IPS DF 4.7 (cell line): ENCODE data around the gene SAE1.

Experiments
- DNase-seq: peaks from one replicate; pipeline ENCODE4 v3.0.0-alpha.2; 2013; ENCODE audit warnings: low spot score; ENCODE audit errors: extremely low read depth

SAE1 gene

DNA sequence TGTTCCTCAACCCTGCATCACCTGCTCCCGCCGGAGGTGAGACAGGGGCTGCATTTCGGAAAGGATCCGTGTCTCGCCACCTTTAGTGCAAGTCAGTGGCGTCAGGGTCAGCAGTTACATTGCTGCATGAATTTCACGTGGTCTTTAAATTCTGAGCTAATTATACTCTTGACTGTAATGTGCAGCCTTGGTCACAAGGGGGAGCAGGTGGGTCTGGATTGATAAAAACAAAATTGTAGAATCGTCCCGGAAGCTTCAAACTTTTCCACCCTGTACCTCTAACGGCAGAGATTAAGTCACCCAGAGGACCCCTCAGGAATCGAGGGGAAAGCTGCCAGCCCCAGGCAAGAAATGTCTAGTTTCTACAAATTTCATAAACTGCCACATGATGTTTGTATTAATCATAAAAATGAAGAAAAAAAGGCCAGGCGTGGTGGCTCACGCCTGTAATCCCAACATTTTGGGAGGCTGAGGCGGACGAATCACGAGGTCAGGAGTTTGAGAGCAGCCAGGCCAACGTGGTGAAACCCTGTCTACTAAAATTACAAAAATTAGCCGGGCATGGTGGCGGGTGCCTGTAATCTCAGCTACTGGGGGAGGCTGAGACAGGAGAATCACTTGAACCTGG, 80.2 kb downstream of the SAE1 start:
- DNase-seq, result no peak

DNA sequence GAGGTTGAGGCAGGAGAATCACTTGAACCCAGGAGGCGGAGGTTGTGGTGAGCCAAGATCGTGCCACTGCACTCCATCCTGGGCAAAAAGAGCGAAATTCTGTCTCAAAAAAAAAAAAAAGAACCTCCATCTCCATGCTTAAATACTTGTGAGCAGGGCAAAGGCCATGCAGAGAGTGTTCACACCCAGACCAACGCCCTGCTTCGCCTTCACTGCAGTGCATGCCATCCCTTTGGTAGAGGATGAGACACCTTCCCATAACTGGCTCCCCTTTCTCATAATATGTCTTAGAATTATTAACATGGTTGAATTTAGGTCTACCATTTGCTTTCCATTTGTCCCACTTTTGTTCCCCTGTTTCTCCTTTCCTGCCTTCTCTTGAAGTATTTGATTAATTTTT, 84.9 kb downstream of the SAE1 start:
- DNase-seq, result no peak

DNA sequence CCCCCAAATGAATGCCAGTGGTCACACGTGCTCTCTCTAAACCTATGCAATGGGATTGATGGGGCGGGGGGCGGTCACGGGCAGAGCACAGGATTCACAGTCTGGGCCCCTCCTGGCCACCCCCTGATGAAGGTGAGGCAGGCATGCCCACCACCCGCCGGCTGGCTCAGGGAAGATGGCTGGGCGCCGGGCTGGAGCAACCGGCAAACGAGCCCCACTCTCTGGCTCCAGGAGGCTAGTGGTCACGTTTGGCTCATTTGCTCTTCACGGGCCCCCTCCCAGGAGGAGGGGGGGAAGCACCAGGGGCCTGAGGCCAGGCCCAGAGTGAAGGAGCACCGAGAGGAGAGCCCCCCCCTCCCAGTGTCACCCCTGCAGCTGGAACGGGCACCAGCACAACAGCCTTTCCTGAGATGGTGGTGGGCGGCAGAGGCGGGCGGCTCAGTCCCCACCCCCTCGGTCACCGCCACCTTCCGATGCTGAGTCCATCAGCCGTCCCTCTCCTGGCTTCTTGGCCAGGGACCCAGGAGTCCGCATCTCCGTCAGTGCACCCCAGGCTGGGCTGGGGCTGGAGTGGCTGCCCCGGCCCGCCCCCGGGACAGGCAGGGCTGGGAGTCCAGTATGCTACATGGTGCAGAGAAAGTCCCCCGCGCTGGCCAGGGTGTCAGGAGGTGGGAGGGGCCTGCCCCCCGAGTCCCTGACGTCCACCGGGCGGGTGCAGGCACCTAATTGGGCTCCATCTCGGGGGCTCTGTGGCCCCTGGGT, 90.6 kb downstream of the SAE1 start:
- no peak for DNase-seq

DNA sequence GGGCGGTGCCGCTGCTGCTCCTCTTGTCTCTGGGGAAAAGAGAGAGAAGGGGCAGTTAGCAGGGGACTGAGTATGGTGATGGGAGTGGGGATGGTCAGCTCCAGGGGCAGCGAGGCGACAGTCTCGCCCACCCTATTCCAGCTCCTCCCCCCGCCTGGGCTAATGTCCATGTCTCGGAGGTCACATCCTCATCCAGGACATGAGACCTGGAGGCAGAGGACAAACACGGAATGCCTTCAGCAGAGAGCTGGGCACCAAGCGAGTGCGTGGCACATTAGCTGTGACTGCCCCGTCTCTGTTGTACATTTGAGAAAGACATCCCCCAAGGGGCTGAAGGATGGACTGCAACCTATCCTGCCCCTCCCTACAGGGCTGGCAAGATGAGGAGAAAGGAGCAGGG, 91.3 kb downstream of the SAE1 start:
- DNase-seq, result no peak

DNA sequence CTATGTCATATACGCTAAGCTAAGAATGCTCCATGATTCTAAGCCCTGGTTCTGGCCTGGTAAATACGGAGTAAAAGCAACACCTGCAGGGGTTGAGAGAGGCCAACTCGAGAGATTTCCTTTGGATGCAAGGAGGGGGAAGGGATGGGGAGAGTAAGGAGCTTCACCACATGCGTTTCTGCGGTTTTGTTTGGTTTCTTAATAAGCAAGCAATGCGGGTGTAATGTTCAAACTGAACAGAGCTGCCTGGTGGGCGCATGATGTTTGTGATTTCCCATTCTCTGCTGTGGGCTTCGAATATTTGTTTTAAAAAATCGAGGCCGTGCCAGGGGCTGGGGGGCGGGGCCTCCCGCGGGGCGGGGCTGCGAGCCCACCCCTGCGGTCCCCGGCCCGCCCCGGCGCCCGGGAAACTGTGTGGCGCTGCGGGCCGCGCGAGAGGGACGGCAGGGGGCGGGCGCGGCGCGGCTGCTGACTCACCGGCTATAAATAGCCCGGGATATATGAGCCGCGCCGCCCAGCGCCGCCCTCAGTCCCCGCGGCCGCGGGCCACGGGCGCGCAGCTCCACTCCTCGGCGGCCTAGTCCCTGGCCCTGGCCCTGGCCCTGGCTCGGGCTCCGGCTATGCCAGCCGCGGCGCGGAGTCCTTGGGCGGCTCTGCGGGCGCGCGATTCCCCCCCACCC, 95.3 kb downstream of the SAE1 start:
- no peak for DNase-seq

DNA sequence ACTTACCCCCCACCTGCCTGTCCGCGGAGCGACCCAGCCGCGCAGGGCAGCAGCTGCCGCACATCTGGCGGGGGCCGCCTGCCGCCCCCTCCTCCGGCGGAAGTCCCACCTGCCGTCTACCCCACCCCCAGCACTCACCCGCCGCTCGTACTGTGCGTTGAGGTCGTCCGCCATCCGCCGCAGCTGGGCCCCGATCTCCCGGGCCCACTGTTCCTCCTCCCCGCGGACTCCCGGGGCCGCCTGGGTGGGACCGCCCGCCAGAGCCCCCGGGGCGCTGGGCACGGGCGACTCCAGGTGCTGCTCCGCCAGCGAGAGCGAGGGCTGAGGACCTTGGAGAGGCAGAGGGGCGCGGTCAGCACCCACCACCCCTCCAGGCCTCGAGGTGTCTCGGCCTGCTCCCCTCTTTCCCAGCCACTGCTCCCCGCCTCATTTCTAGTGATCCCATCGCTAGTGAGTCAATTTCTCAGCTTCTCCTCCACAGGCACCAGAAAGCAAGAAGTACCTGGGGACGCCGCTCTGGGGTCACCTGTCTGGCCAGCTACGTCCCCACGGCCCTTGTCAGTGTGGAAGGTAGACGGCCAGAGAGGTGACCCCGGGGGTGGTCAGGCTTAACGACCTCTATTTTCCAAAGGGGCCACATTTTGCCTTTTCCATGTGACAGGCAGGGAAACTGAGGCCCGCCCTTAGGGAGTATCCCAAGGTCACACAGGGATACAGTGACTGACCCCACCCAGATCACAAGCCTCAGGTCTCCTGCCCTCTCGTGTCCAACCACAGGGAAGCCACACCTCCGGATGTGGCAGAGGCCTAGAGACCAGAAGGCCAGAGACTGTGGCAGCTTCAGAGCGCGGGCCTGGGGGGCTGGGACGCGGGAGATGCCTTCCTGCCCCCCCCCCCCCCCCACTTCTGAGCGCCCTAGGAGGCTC, 96.1 kb downstream of the SAE1 start:
- DNase-seq, result no peak

DNA sequence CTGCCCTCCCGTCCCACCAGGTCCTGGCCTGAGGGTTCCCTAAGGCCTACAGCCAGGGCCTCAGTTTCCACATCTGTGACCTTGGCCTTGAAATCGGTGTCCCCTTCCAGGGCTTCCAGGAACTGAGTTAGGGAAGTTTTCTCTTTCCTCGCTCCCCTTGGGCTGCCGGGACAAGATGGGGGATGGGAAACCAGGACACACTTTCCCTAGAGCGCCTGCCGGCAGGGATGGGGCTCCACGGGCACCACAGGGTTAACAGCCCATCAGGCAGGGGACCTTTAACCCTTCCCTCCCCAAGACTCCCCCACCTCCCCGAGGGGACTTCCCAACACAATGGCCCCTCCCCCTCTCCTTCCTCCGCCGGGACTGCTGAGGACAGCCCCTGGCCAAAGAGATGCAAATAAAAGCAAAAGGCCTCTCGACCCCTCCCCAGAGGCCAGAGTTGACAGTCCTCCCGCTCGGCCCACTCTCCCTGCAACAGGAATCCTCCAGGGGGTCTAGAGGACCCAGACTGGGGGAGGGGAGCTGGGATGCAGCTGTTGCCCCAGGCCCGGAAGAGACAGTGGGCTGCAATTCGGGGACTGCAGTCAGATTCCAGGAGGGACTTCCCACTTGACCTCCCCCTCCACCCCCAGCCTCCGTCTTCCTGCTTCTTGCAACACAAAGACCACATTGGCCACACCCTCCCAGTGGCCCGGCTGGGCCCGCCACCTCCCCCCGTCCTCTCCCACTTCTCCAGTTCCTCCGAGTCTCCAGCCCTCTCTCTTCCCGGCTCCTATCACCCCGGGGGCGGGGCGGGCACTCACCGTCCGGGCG, 96.9 kb downstream of the SAE1 start:
- peak; percentile 92 for DNase-seq

DNA sequence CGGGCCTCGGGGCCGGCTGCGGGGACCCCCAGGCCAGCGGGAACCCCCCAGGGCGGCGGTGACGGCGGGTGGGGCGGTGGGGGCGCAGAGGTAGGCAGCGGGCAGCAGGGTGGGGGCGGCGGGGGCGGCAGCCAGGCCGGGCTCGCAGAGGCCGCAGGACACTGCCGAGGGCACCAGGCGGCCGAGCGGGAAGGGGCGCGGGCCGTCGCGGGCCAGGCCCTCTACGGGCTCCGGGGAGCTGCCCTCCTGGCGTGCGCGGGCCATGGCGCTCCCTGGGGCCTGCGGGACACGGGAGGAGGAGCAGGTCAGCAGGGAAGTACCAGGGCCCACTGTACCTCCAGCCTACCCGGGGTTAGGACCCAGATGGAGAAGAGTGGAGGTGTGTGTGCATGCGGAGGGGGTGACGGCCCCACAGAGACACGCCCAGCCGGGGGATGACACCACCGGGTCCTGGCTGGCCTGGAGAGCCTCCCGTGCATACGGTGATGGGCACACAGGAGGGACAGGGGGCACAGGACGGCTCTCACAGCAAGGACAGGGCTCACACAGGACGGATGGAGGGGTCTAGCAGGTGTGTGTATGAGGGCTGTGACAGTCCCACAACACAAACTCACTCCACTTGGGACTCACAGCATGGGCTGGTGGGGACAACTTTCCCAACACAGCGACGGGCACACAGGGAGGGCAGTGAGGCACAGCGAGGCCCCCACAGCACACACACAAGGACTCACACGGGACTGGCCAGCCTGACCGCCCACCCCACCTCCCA, 97.7 kb downstream of the SAE1 start:
- no peak for DNase-seq

DNA sequence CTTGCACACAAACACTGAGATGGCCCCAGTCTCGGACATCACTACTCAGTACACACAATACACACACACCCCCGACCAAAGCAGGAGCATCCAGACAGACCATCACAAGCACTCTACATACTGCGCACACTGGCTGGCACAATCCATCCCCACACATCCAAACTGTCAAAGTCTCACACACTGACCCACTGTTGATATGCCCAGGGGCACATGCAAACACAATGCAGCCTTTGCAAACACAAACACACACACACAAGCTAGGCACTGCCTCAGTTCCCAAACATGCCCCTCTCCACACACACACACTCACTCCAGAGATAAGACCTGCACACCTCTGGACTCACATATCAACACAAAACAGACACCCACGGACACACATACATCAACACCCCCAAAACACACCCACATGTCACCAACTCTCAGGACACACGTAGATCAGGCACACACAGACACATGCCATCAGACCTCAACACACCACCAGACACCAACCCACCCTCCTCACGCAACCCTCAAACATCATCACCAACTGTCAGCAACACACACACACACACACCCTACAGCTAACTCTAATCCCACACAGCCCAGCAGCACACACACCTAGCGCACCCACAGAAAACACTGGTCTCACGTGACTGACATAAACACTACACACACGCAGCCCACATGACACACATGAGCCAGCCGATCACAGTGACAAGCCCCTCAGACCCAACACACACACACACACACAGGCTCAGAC, 98.5 kb downstream of the SAE1 start:
- DNase-seq, result no peak

DNA sequence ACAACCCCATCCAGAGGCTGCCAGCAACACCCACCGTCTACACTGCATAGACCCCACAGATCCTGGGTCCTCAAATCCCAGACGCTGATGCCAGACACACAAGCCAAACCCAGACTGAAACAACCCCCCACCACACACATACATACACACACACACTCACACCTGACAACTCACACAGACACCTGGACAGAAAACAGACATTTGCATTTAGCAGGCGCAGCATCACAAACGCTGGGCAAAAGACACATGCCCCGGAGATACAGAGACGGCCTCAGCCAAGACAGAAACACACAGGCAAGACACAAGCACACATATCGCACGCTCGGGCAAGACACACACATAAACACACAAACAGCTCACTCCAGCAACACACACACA, 99.0 kb downstream of the SAE1 start:
- DNase-seq, result no peak

DNA sequence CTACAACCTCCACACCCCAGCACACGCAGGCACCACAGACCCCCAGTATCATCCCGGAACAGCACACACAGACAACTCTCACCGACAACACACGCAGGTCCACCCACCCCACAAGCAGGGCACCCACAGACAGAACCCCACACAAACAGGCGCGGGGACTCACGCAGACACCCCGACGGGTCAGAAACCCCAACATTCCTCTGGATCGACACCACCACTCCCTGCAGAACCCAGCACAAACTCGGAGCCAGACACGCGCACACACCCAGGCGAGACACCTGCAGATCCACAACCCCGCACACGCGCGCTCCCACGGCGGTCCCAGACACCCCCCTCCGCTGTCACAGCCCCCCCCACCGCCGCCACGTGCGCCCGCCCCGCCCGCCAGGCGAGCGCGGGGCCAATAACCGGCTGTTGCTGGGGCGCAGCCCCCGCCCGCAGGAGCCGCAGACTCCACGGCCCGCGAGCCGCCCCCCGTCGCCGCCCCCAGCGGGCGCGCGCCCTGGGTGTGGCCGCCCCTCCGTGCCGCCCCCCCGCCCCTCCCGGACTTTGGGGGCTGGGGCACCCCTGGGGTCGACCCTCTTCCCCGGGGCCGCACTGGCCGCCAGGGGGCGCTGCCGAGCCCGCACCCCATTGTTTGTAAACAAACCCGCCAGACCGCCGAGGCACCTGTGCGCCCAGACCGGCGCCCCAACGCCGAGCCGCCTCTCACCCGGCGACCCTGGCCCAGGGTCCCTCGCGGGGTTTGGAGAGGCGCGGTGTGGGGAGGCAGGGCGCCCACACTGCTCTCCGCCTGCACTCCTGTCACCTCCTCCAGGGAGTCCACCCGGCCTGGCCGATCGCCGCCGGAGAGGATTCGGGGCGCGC, 99.7 kb downstream of the SAE1 start:
- no peak for DNase-seq

DNA sequence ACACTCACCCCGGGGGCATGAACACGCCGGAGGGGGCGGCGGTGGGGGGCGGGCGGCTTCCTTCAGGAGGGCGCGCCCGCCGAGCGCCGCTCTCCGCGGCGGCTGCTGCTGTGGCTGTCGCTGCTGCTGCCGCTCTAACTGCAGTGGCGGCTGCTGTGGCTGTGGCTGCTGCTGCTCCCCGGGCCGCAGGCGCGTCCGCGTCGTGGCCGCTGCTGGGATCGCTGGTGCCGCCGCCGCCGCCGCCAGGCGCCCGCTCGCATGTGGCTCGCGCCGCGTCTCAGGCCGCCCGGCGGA, 100.2 kb downstream of the SAE1 start, which contains the start of gene BBC3:
BBC3 (minus strand) TSS at position 279 of the 294 bp plus-strand sequence. CDS start 2,768 bp downstream, outside the sequence.
- no peak for DNase-seq

DNA sequence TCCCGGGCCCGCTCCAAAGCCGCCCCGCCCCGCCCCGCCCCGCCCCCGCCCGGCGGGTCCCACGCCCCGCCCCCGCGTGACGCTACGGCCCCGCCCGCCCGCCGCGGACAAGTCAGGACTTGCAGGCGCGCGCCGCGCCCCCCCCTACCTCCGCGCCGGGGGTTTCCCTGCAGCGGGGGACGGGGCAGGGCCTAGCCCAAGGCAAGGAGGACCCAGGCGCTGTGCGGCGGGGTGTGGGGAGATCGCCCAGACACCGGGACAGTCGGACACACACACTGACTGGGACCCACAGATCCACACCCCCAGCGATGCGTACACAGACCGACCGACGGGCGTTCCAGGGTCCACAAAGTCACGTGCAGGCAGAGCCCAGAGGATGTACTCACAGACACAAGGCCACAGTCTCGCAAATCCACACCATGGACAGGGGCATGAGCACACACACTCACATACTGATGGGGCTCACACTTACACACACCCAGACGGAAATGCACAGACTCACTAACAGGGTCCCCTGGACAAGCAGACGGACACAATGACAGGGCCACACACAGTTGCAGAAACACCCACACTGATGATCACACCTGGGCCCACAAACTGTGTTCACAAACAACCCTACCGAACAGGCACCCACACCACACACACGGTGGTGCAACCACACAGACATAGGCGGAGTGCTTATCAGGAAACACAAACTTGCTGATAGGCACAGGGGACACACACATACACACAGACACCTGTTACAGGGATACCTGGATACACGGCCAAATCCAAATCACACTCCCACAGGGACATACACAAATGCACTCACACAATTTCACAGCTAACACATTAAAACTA, 100.8 kb downstream of the SAE1 start:
- DNase-seq, result no peak

DNA sequence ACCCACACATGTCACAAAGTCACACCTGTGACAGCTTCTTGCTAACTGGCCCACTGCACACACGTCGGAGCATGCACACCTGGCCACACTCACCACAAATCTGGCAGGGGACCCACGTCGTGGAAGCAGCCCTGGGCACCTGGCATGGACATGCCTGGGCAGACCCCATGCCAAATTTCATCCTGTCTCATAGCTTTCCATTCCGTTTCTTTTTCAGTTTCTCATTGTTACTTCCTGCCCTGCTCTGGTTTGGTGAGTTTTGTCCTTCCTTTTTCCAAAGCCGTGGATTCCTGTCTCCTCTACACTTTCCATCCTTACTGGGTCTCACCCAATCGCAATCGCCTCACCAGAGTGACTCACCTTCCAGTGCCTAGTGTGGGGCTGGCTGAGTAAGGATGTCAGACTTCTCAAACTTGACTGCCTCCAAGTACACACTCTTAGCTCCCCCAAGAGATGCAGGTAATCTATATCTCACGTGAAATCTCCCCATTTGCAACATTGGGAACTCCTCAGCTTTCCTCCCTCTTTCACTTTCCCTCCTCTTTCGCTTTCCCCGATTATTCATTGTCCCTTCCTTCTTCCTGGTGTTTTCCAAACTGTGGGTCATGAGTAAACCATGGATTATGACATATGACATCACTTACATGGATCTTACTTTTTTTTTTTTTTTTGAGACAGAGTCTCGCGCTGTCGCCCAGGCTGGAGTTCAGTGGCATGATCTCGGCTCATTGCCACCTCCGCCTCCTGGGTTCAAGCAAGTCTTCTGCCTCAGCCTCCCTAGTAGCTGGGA, 102.0 kb downstream of the SAE1 start:
- no peak for DNase-seq

DNA sequence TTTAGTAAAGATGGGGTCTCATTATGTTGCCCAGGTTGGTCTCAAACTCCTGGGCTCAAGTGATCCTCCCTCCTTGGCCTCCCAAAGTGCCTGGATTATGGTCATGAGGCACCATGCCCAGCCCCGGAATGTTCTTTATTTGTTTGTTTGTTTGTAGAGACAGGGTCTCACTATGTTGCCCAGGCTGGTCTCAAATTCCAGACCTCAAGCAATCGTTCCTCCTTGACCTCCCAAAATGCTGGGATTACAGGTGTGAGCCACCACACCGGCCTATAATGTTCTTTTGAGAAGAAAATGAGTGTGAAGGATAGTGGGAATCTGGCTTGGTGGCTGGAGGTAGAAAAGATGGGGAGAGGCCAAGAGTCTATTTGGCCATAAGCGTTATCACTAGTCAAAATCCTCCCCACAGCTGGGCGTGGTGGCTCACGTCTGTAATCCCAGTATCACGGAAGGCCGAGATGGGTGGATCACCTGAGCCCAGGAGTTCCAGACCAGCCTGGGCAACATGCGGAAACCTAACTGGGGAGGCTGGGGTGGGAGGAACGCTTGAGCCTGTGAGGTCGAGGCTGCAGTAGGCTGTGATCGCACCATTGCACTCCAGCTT, 105.5 kb downstream of the SAE1 start:
- DNase-seq, result no peak

DNA sequence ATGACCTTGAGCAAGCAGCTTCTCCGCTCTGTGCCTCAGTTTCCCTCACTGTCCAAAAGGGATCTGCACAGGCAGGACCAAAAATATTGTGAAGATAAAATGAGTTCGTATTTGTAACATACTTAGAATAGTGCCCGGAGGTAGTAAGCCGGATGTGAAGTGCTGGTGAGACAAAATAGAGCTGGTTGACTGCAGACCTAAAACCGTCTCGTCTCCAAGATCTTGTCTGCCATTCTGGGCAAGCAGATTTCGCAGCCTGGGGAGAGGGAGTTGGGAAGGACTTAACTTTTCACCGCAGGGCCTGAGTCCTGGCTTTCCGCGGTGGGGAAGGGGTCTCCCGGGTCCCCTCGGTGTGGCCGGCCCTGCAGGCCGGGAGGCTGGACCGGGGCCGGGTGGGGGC, 108.5 kb downstream of the SAE1 start:
- no peak for DNase-seq
